Measurements from ENCODE around the gene CLEC10A. TPM values are rescaled to one million over a fixed set of nuclear protein-coding genes. Genes with fewer than 3 reads are reported as not detected.

CLEC10A gene
- total and polyA plus RNA-seq, 2 donors (not counting 3 experiments of a cell fraction or from before 2014, with no cell fraction given): 0.14 TPM; not detected in 1

GRCh38 chr17:7120123-7120522 lies 40.1 kb upstream of the CLEC10A start:
- intact Hi-C loops (cut with micrococcal nuclease) (loop anchor here (10.0 kb wide), 1 partner anchor 1215 kb away; the partner anchor contains the start of gene ODF4), dilution Hi-C loops (cut with MboI; ENCODE audit: extremely low pct_ligation_motif_present, low sequenced_read_pairs) (no loop called here)
- Histone ChIP-seq H3K9ac (replicated peaks; ENCODE audit: extremely low read depth, insufficient read depth, low read length) (no peak overlapping the region), H3K4me2 (ENCODE audit: insufficient read depth, low read length) (no peak overlapping the region), H4K20me1 (replicated peaks; ENCODE audit: control insufficient read depth, extremely low read depth, insufficient read depth, low read length) (no peaks in the 10 kb centered on the region), H3K4me1 (ENCODE audit: control insufficient read depth, extremely low read depth, insufficient read depth, low read length) (peaks cover 8% of the 10 kb centered on the region), H3K27me3 (ENCODE audit: control insufficient read depth in 2 of 2, insufficient read depth in 2 of 2, low read length in 2 of 2) (peaks cover 0 to 9% of the 10 kb centered on the region in 2 experiments), H2AFZ (ENCODE audit: low read depth, low read length) (no peak overlapping the region), H3K4me3 (replicated peaks in 1 of 3; ENCODE audit: insufficient read depth in 1 of 3, low read depth in 1 of 3, low read length in 3 of 3) (no peak overlapping the region), H3K9me3 (replicated peaks; ENCODE audit: control insufficient read depth, insufficient read depth, low read length) (no peaks in the 10 kb centered on the region), H3K9me1 (replicated peaks; ENCODE audit: control insufficient read depth, extremely low read depth, insufficient read depth, low read length) (no peaks in the 10 kb centered on the region), H3K27ac (ENCODE audit: insufficient read depth, low read depth, low read length) (no peak overlapping the region), H3K79me2 (ENCODE audit: control insufficient read depth, insufficient read depth, low read length) (no peaks in the 10 kb centered on the region), H3K36me3 (ENCODE audit: control insufficient read depth in 2 of 2, extremely low read depth in 1 of 2, insufficient read depth in 2 of 2, low read length in 2 of 2) (no peaks in the 10 kb centered on the region)
- BruUV-seq (replicated peaks): no TSS peak
- ChIA-PET POLR2A (no interaction called here), CTCF (no interaction called here)
- TF ChIP-seq FOS (IDR thresholded peaks at IDR 0.05; ENCODE audit: borderline replicate concordance, insufficient read depth, low read length) (no peak), JUN (IDR thresholded peaks at IDR 0.05; ENCODE audit: borderline replicate concordance, insufficient read depth, insufficient read length, low read depth) (no peak), EZH2 (IDR thresholded peaks at IDR 0.05; ENCODE audit: borderline replicate concordance, low read depth, low read length, severe bottlenecking) (no peak), POLR2A (IDR thresholded peaks at IDR 0.05; ENCODE audit: low read depth, low read length) (no peak), POLR2AphosphoS5 (IDR thresholded peaks at IDR 0.05; ENCODE audit: insufficient read depth, low read depth, low read length) (no peak)
- TF ChIP-seq, protein P1, sequence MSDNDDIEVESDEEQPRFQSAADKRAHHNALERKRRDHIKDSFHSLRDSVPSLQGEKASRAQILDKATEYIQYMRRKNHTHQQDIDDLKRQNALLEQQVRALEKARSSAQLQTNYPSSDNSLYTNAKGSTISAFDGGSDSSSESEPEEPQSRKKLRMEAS (IDR thresholded peaks at IDR 0.05; ENCODE audit: insufficient read depth, insufficient read length): no peak
- FAIRE-seq: no peak
- no peak for DNase-seq (ENCODE audit: low read depth, low spot score)

DNA sequence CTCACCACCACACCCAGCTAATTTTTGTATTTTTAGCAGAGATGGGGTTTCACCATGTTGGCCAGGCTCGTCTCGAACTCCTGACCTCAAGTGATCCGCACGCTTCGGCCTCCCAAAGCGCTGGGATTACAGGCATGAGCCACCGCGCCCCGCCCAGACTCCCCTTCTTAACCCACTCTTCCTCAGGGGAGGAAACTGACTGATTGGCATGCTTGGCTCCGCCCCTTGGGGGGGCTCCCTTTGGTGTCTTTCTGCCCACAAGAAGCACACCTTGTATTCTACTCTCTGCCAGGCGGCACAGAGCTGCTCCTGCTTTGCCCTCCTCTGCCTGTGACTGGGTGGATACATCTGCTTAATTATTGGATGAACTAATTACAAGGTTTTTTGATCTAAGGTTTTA lies 39.3 kb upstream of the CLEC10A start:
- Histone ChIP-seq H3K36me3 (ENCODE audit: control insufficient read depth in 2 of 2, extremely low read depth in 1 of 2, insufficient read depth in 2 of 2, low read length in 2 of 2) (no peaks in the 10 kb centered on the region), H2AFZ (ENCODE audit: low read depth, low read length) (no peak overlapping the region), H3K27ac (ENCODE audit: insufficient read depth, low read depth, low read length) (no peak overlapping the region), H3K9me1 (replicated peaks; ENCODE audit: control insufficient read depth, extremely low read depth, insufficient read depth, low read length) (no peaks in the 10 kb centered on the region), H3K27me3 (ENCODE audit: control insufficient read depth in 2 of 2, insufficient read depth in 2 of 2, low read length in 2 of 2) (peaks cover 0 to 9% of the 10 kb centered on the region in 2 experiments), H3K4me3 (replicated peaks in 1 of 3; ENCODE audit: insufficient read depth in 1 of 3, low read depth in 1 of 3, low read length in 3 of 3) (no peak overlapping the region), H3K79me2 (ENCODE audit: control insufficient read depth, insufficient read depth, low read length) (no peaks in the 10 kb centered on the region), H3K9me3 (replicated peaks; ENCODE audit: control insufficient read depth, insufficient read depth, low read length) (no peaks in the 10 kb centered on the region), H3K4me1 (ENCODE audit: control insufficient read depth, extremely low read depth, insufficient read depth, low read length) (peaks cover 8% of the 10 kb centered on the region), H3K9ac (replicated peaks; ENCODE audit: extremely low read depth, insufficient read depth, low read length) (no peak overlapping the region), H4K20me1 (replicated peaks; ENCODE audit: control insufficient read depth, extremely low read depth, insufficient read depth, low read length) (no peaks in the 10 kb centered on the region), H3K4me2 (ENCODE audit: insufficient read depth, low read length) (no peak overlapping the region)
- BruUV-seq (replicated peaks): no TSS peak
- ChIA-PET CTCF (interaction anchor here (1.0 kb wide), 1 partner anchor 67 kb away, joined by 3 read pairs; no protein-coding TSS in a partner anchor), POLR2A (no interaction called here)
- dilution Hi-C loops (cut with MboI; ENCODE audit: extremely low pct_ligation_motif_present, low sequenced_read_pairs): no loop called here
- TF ChIP-seq FOS (IDR thresholded peaks at IDR 0.05; ENCODE audit: borderline replicate concordance, insufficient read depth, low read length) (no peak), POLR2AphosphoS5 (IDR thresholded peaks at IDR 0.05; ENCODE audit: insufficient read depth, low read depth, low read length) (no peak), POLR2A (IDR thresholded peaks at IDR 0.05; ENCODE audit: low read depth, low read length) (no peak), GATA2 (IDR thresholded peaks at IDR 0.05; ENCODE audit: insufficient read depth, insufficient read length, low read depth, low read length) (no peak), MYC (IDR thresholded peaks at IDR 0.05; ENCODE audit: low read depth, low read length) (no peak), JUN (IDR thresholded peaks at IDR 0.05; ENCODE audit: borderline replicate concordance, insufficient read depth, insufficient read length, low read depth) (no peak), EZH2 (IDR thresholded peaks at IDR 0.05; ENCODE audit: borderline replicate concordance, low read depth, low read length, severe bottlenecking) (no peak)
- TF ChIP-seq, protein P2, sequence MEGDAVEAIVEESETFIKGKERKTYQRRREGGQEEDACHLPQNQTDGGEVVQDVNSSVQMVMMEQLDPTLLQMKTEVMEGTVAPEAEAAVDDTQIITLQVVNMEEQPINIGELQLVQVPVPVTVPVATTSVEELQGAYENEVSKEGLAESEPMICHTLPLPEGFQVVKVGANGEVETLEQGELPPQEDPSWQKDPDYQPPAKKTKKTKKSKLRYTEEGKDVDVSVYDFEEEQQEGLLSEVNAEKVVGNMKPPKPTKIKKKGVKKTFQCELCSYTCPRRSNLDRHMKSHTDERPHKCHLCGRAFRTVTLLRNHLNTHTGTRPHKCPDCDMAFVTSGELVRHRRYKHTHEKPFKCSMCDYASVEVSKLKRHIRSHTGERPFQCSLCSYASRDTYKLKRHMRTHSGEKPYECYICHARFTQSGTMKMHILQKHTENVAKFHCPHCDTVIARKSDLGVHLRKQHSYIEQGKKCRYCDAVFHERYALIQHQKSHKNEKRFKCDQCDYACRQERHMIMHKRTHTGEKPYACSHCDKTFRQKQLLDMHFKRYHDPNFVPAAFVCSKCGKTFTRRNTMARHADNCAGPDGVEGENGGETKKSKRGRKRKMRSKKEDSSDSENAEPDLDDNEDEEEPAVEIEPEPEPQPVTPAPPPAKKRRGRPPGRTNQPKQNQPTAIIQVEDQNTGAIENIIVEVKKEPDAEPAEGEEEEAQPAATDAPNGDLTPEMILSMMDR (IDR thresholded peaks at IDR 0.05; ENCODE audit: extremely low read depth in 1 of 2, insufficient read depth in 1 of 2, low read depth in 1 of 2, low read length in 2 of 2): no peak
- TF ChIP-seq, protein P1 (IDR thresholded peaks at IDR 0.05; ENCODE audit: insufficient read depth, insufficient read length): no peak
- no peak for FAIRE-seq
- intact Hi-C loops (cut with micrococcal nuclease): no loop called here
- DNase-seq (ENCODE audit: low read depth, low spot score): no peak

Measured in endothelial cell of umbilical vein (primary cell).